ENCODE data around the gene IQCM. TPM values are rescaled to one million over a fixed set of nuclear protein-coding genes. Genes with fewer than 3 reads are reported as not detected.

The IQCM gene
- polyA plus RNA-seq, 1 of the 3 experiments (the other 2 are of a cell fraction), result not detected

DNA sequence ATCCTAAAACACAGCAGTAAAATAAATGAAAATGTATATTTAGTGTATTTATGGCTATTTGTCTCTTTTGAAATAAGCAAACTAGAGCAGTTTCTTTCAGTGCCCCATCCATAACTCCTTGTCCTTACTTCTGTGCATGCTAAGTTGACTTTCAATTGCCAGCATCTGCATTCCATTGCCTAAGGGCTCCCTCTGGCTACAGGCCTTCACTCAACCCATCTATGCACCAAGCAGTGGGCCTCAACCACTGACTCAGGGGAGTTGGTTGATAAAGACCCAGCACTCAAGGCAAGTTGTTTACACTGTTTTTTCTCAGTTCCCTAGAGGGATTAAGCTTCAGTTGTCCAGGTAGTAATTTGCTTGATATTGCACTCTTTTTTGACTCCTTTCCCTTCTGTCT is 265.7 kb downstream of the IQCM start:
- POLR2A ChIA-PET, result no interaction called here
- CTCF ChIA-PET, result no interaction called here
- Histone ChIP-seq H3K4me2 (no peak overlapping the region), H3K9me3 (no peaks in the 10 kb centered on the region), H3K36me3 (replicated peaks in 1 of 2; ENCODE audit: control insufficient read depth in 1 of 2, insufficient read depth in 2 of 2, low read length in 1 of 2) (no peaks in the 10 kb centered on the region), H3K9me2 (no peaks in the 10 kb centered on the region), H3K27me3 (ENCODE audit: insufficient read depth) (no peaks in the 10 kb centered on the region), H4K20me1 (ENCODE audit: insufficient read depth) (no peaks in the 10 kb centered on the region), H3K79me2 (ENCODE audit: insufficient read depth) (no peaks in the 10 kb centered on the region), H3K27ac (ENCODE audit: low read depth in 2 of 2, low read length in 1 of 2) (no peak overlapping the region), H2AFZ (ENCODE audit: low read depth) (no peak overlapping the region), H3F3A (replicated peaks; ENCODE audit: insufficient read depth) (no peaks in the 10 kb centered on the region), H3K4me3 (ENCODE audit: low read depth in 2 of 2, low read length in 1 of 2) (no peak overlapping the region), H3K9ac (no peak overlapping the region), H3K4me1 (ENCODE audit: control insufficient read depth in 1 of 2, insufficient read depth in 2 of 2, low read depth in 1 of 2, low read length in 1 of 2) (peaks cover 0 to 9% of the 10 kb centered on the region in 2 experiments; a peak in 1 of 4 replicates)
- DNase-seq, result no peak
- TF ChIP-seq RCOR1 (IDR thresholded peaks at IDR 0.05; ENCODE audit: low read length), result no peak
- no peak for TF ChIP-seq CHD2 (IDR thresholded peaks at IDR 0.05; ENCODE audit: low read length, partially characterized antibody)
- TF ChIP-seq SMC3 (IDR thresholded peaks at IDR 0.05; ENCODE audit: low read depth, low read length), result no peak
- no peak for TF ChIP-seq TEAD4 (IDR thresholded peaks at IDR 0.05; ENCODE audit: borderline replicate concordance, insufficient read depth)
- no peak for TF ChIP-seq NRF1 (IDR thresholded peaks at IDR 0.05; ENCODE audit: low read depth, low read length)
- TF ChIP-seq JUND (IDR thresholded peaks at IDR 0.05), result no peak
- TF ChIP-seq GABPA (IDR thresholded peaks at IDR 0.05; ENCODE audit: low read depth), result no peak
- no peak for TF ChIP-seq USF1 (IDR thresholded peaks at IDR 0.05; ENCODE audit: borderline replicate concordance, low read depth)
- no peak for TF ChIP-seq FOXJ3 (CRISPR knock-in tag; IDR thresholded peaks at IDR 0.05)
- no peak for TF ChIP-seq FOSL2 (IDR thresholded peaks at IDR 0.05; ENCODE audit: borderline replicate concordance, low read depth)
- no peak for TF ChIP-seq ELF1 (IDR thresholded peaks at IDR 0.05)
- TF ChIP-seq, protein P1, sequence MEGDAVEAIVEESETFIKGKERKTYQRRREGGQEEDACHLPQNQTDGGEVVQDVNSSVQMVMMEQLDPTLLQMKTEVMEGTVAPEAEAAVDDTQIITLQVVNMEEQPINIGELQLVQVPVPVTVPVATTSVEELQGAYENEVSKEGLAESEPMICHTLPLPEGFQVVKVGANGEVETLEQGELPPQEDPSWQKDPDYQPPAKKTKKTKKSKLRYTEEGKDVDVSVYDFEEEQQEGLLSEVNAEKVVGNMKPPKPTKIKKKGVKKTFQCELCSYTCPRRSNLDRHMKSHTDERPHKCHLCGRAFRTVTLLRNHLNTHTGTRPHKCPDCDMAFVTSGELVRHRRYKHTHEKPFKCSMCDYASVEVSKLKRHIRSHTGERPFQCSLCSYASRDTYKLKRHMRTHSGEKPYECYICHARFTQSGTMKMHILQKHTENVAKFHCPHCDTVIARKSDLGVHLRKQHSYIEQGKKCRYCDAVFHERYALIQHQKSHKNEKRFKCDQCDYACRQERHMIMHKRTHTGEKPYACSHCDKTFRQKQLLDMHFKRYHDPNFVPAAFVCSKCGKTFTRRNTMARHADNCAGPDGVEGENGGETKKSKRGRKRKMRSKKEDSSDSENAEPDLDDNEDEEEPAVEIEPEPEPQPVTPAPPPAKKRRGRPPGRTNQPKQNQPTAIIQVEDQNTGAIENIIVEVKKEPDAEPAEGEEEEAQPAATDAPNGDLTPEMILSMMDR (IDR thresholded peaks at IDR 0.05), result no peak
- no peak for TF ChIP-seq MXI1 (IDR thresholded peaks at IDR 0.05; ENCODE audit: low read depth, low read length)
- no peak for TF ChIP-seq SIN3A (IDR thresholded peaks at IDR 0.05; ENCODE audit: borderline replicate concordance, low read depth, low read length)
- no peak for TF ChIP-seq EZH2phosphoT487 (IDR thresholded peaks at IDR 0.05; ENCODE audit: borderline replicate concordance, low read depth)
- TF ChIP-seq, protein P2, sequence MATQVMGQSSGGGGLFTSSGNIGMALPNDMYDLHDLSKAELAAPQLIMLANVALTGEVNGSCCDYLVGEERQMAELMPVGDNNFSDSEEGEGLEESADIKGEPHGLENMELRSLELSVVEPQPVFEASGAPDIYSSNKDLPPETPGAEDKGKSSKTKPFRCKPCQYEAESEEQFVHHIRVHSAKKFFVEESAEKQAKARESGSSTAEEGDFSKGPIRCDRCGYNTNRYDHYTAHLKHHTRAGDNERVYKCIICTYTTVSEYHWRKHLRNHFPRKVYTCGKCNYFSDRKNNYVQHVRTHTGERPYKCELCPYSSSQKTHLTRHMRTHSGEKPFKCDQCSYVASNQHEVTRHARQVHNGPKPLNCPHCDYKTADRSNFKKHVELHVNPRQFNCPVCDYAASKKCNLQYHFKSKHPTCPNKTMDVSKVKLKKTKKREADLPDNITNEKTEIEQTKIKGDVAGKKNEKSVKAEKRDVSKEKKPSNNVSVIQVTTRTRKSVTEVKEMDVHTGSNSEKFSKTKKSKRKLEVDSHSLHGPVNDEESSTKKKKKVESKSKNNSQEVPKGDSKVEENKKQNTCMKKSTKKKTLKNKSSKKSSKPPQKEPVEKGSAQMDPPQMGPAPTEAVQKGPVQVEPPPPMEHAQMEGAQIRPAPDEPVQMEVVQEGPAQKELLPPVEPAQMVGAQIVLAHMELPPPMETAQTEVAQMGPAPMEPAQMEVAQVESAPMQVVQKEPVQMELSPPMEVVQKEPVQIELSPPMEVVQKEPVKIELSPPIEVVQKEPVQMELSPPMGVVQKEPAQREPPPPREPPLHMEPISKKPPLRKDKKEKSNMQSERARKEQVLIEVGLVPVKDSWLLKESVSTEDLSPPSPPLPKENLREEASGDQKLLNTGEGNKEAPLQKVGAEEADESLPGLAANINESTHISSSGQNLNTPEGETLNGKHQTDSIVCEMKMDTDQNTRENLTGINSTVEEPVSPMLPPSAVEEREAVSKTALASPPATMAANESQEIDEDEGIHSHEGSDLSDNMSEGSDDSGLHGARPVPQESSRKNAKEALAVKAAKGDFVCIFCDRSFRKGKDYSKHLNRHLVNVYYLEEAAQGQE (IDR thresholded peaks at IDR 0.05; ENCODE audit: low read depth, low read length), result no peak
- TF ChIP-seq MEF2A (IDR thresholded peaks at IDR 0.05; ENCODE audit: borderline replicate concordance, low read depth), result no peak
- TF ChIP-seq NFIC (IDR thresholded peaks at IDR 0.05; ENCODE audit: borderline replicate concordance), result no peak
- TF ChIP-seq RXRA (IDR thresholded peaks at IDR 0.05; ENCODE audit: borderline replicate concordance, low read depth), result no peak

Data from SK-N-SH (cell line).